GM23248 (cell line): ENCODE measurements around the gene ANKRA2. TPM values are rescaled to one million over a fixed set of nuclear protein-coding genes. Genes with fewer than 3 reads are reported as not detected.

Experiments
- DNase-seq: peaks from one replicate; pipeline ENCODE4 v3.0.0-alpha.2; 2015
- H2AFZ ChIP-seq: fragments of 200-600 bp; sonication (generic); 2 replicates; pipeline ENCODE4 v1.6.1; 2016; ENCODE audit warnings: antibody characterized with exemption
- H3F3A ChIP-seq: fragments of 200-600 bp; sonication (generic); 2 replicates; pipeline ENCODE4 v1.6.1; 2016; ENCODE audit warnings: mild to moderate bottlenecking, antibody characterized with exemption, mixed run types; ENCODE audit not compliant: insufficient read depth
- H3K27ac ChIP-seq: fragments of 200-600 bp; sonication (generic); 2 replicates; pipeline ENCODE4 v1.5.1; 2016; ENCODE audit warnings: mild to moderate bottlenecking
- H3K27me3 ChIP-seq: fragments of 200-600 bp; sonication (generic); replicated peaks from 2 replicates; pipeline ENCODE4 v1.6.1; 2016; ENCODE audit warnings: mild to moderate bottlenecking; ENCODE audit not compliant: insufficient read depth
- H3K36me3 ChIP-seq: fragments of 200-600 bp; sonication (generic); 2 replicates; pipeline ENCODE4 v1.6.1; 2016; ENCODE audit warnings: low read depth, mild to moderate bottlenecking
- H3K4me1 ChIP-seq: fragments of 200-600 bp; sonication (generic); 2 replicates; pipeline ENCODE4 v1.6.1; 2016; ENCODE audit warnings: mild to moderate bottlenecking; ENCODE audit not compliant: insufficient read depth
- H3K4me2 ChIP-seq: fragments of 200-600 bp; sonication (generic); one replicate; pipeline ENCODE4 v1.6.1; 2016; ENCODE audit warnings: mild to moderate bottlenecking; ENCODE audit not compliant: unreplicated experiment
- H3K4me3 ChIP-seq: fragments of 200-600 bp; sonication (generic); 2 replicates; pipeline ENCODE4 v1.5.1; 2016; ENCODE audit warnings: mild to moderate bottlenecking
- H3K79me2 ChIP-seq: fragments of 200-600 bp; sonication (generic); 2 replicates; pipeline ENCODE4 v1.6.1; 2016; ENCODE audit warnings: mild to moderate bottlenecking; ENCODE audit not compliant: insufficient read depth
- H3K9ac ChIP-seq: fragments of 200-600 bp; sonication (generic); 2 replicates; pipeline ENCODE4 v1.6.1; 2016; ENCODE audit warnings: mild to moderate bottlenecking
- H3K9me2 ChIP-seq: fragments of 200-600 bp; sonication (generic); 2 replicates; pipeline ENCODE4 v1.6.1; 2016; ENCODE audit warnings: mixed run types, mild to moderate bottlenecking, moderate library complexity; ENCODE audit not compliant: insufficient read depth
- H3K9me3 ChIP-seq: fragments of 200-600 bp; sonication (generic); one replicate; pipeline ENCODE4 v1.6.1; 2017; ENCODE audit warnings: low read depth
- H4K20me1 ChIP-seq: fragments of 200-600 bp; sonication (generic); 2 replicates; pipeline ENCODE4 v1.6.0; 2016; ENCODE audit not compliant: insufficient read depth
- EZH2 ChIP-seq: fragments of 200-600 bp; sonication (generic); IDR thresholded peaks from 2 replicates; pipeline ENCODE4 v1.6.1; 2018; ENCODE audit warnings: antibody characterized with exemption, mild to moderate bottlenecking; ENCODE audit not compliant: insufficient read depth, poor library complexity, severe bottlenecking
- EZH2phosphoT487 ChIP-seq: fragments of 200-600 bp; sonication (generic); IDR thresholded peaks from 2 replicates; pipeline ENCODE4 v1.6.1; 2018; ENCODE audit warnings: antibody characterized with exemption, moderate library complexity, mild to moderate bottlenecking, low read depth; ENCODE audit not compliant: insufficient read depth
- WGBS, 2 experiments: methylation state at CpG; one replicate each; pipeline ENCODE4 v1.1.6; 2015 to 2017; ENCODE audit warnings: low lambda C conversion rate in 2 of 2, low coverage in 1 of 2; ENCODE audit errors: missing lambda C conversion rate in 2 of 2; 5-methylcytosine and 5-hydroxymethylcytosine counted together
- in situ Hi-C: fragments of 300-500 bp; cut with MboI; formaldehyde crosslinking; loops from 2 replicates; pipeline ENCODE4 v1.15.0; 2020
- polyA plus RNA-seq: library from polyadenylated mRNA; unstranded; fragments of >200 nt; fragmentation: Nextera tagmentation; extraction: Ambion mirVana; gene quantifications from 2 replicates; pipeline ENCODE4 v1.2.1, GENCODE V29; 2016
- total RNA-seq: library from RNA; depleted of rRNA; stranded (reverse); fragments of >200 nt; shearing (Covaris generic); gene quantifications from 2 replicates; pipeline ENCODE4 v1.2.3, GENCODE V29; 2014

ANKRA2 gene
- total and polyA plus RNA-seq, 2 experiments from 2014 or later = 23.6 to 30.2 TPM

DNA sequence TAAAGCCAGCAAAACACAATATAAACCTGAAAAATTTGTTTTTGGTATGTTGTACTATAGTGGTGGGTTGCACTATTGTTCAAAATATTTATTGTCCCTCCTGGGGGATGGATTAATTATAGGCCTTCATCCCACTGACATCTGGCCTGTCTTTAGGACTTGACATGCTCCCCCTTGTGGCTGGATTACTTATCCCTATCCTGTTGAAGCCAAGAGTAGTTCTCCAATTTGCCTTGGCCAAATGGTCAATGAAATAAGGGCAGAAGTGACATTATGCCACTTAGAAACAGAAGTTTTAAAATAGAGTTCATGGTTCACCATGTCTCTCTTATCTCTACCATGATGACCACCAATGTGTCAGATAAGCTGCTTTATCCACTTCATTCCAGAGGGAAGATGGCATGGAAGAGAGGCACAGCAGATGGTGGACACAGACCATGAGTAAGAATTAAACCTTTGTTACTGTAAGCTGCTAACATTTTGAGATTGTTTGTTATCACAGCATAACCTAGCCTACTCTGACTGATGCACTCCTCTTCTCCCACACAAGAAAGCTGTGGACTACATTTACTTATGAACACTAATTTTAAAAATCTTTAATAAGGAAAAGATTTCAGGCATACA, 31.4 kb upstream of the ANKRA2 start:
- no peak for TF ChIP-seq EZH2
- no peak for TF ChIP-seq EZH2phosphoT487
- Histone ChIP-seq H3K36me3 (no peaks in the 10 kb centered on the region), H3K27me3 (no peaks in the 10 kb centered on the region), H3K4me2 (no peak overlapping the region), H3K9ac (no peak overlapping the region), H2AFZ (no peak overlapping the region), H3K27ac (no peak overlapping the region), H3K4me1 (peaks cover 19% of the 10 kb centered on the region), H3K9me3 (no peaks in the 10 kb centered on the region), H3K79me2 (no peaks in the 10 kb centered on the region), H3K4me3 (no peak overlapping the region), H4K20me1 (no peaks in the 10 kb centered on the region), H3F3A (peaks cover 19% of the 10 kb centered on the region), H3K9me2 (no peaks in the 10 kb centered on the region)
- in situ Hi-C loops = loop anchor here (25.0 kb wide), 1 partner anchor 1065 kb away; no protein-coding TSS in a partner anchor
- peak; percentile 61 for DNase-seq

DNA sequence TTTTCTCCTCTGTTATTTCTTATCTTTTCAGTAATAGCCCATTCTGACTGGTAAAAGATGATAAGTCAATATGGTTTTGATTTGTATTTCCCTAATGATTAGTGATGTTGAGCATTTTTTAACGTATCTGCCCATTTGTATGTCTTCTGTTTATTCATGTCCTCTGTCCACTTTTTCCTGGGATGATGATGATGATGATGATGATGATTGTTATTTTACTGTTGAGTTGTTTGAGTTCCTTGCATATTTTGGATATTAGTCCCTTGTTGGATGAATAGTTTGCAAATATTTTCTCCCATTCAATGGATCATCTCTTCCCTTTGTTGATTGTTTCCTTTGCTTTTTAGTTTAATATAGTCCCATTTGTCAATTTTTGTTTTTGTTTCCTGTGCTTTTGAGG, 27.1 kb upstream of the ANKRA2 start:
- H2AFZ ChIP-seq = peak overlapping the region; percentile 11
- H3K27ac ChIP-seq = peak overlapping the region; percentile 41
- H3F3A ChIP-seq = peaks cover 26% of the 10 kb centered on the region
- 0 to 2% methylated on average over 1 of the region's 1 CpG for WGBS, 2 experiments
- TF ChIP-seq EZH2 (no peak), EZH2phosphoT487 (no peak)
- H3K9me3 ChIP-seq = no peaks in the 10 kb centered on the region
- no peaks in the 10 kb centered on the region for H4K20me1 ChIP-seq
- no peaks in the 10 kb centered on the region for H3K9me2 ChIP-seq
- H3K4me2 ChIP-seq = peak overlapping the region; percentile 12
- H3K27me3 ChIP-seq = no peaks in the 10 kb centered on the region
- peak; percentile 46 for DNase-seq
- no peaks in the 10 kb centered on the region for H3K36me3 ChIP-seq
- in situ Hi-C loops = loop anchor here (5.0 to 25.0 kb wide), 2 partner anchors 200 to 1070 kb away; no protein-coding TSS in a partner anchor
- H3K9ac ChIP-seq = no peak overlapping the region
- H3K4me1 ChIP-seq = peaks cover 26% of the 10 kb centered on the region
- H3K79me2 ChIP-seq = no peaks in the 10 kb centered on the region
- no peak overlapping the region for H3K4me3 ChIP-seq

DNA sequence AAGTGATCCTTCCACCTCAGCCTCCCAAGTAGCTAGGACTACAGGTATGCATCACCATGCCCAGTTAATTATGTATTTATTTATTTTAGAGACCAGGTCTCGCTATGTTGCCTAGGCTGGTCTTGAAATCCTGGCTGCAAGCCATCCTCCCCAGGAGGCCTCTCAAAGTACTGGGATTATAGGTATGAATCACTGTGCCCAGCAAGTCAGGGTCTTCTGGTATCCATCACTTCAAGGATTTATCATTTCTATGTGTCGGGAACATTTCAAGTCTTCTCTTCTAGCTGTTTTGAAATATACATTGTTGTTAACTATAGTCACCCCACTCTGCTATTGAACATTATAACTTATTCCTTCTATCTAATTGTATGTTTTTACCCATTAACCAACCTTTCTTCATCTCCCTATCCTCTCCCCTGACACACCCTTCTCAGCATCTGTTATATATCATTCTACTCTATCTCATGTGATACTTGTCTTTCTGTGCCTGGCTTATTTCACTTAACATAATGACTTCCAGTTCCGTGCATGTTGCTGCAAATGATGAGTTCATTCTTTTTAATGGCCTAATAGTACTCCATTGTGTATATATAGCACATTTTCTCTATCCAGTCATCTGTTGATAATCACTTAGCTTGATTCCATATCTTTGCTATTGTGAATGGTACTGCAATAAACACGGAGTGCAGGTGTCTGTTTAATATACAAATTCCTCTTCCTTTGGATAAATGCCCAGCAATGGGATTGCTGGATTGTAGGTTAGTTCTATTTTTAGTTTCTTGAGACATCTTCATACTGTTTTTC, 26.5 kb upstream of the ANKRA2 start:
- no peaks in the 10 kb centered on the region for H3K9me3 ChIP-seq
- DNase-seq = peak; percentile 48
- H3K4me1 ChIP-seq = peaks cover 26% of the 10 kb centered on the region
- in situ Hi-C loops = loop anchor here (5.0 to 25.0 kb wide), 2 partner anchors 200 to 1070 kb away; no protein-coding TSS in a partner anchor
- no peaks in the 10 kb centered on the region for H3K79me2 ChIP-seq
- H3K36me3 ChIP-seq = no peaks in the 10 kb centered on the region
- H3F3A ChIP-seq = peaks cover 26% of the 10 kb centered on the region
- peak overlapping the region; percentile 41 for H3K27ac ChIP-seq
- H3K9me2 ChIP-seq = no peaks in the 10 kb centered on the region
- H4K20me1 ChIP-seq = no peaks in the 10 kb centered on the region
- TF ChIP-seq EZH2phosphoT487 (no peak), EZH2 (no peak)
- peak overlapping the region; percentile 12 for H3K4me2 ChIP-seq
- no peaks in the 10 kb centered on the region for H3K27me3 ChIP-seq
- H3K4me3 ChIP-seq = no peak overlapping the region
- H3K9ac ChIP-seq = no peak overlapping the region
- H2AFZ ChIP-seq = no peak overlapping the region
- 17 to 21% methylated on average over 4 of the region's 4 CpGs for WGBS, 2 experiments

DNA sequence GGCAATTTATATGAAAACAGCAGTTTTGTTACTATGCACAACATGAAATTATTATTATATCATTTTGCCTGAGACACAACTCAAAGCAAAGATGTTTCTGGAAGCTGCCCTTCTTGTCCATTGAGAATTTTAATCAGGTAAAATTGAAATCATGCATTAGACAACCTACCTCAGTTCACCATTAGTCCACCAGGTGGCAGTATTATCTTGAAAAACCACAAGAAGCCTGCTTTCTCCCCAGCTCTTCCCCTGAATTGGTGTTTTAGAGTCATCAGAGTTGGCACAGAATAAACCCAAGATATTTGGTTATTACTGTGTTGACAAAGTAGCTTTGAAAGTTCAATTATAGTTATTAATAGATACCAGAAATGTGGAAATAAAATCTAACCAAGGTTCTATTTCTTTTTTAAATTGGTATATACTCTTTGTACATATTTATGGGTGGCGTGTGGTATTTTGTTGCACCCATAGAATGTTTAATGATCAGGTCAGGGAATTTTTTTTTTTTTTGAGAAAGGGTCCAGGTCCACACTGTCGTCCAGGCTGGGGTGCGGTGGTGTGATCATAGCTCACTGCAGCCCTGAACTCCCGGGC, 25.8 kb upstream of the ANKRA2 start:
- peak overlapping the region; percentile 41 for H3K27ac ChIP-seq
- H3K9ac ChIP-seq = no peak overlapping the region
- H3F3A ChIP-seq = peaks cover 26% of the 10 kb centered on the region
- peaks cover 26% of the 10 kb centered on the region for H3K4me1 ChIP-seq
- no peaks in the 10 kb centered on the region for H4K20me1 ChIP-seq
- no peaks in the 10 kb centered on the region for H3K27me3 ChIP-seq
- H3K4me2 ChIP-seq = no peak overlapping the region
- peak; percentile 89 for DNase-seq
- H3K79me2 ChIP-seq = no peaks in the 10 kb centered on the region
- H3K9me2 ChIP-seq = no peaks in the 10 kb centered on the region
- in situ Hi-C loops = loop anchor here (5.0 to 25.0 kb wide), 2 partner anchors 201 to 1071 kb away; no protein-coding TSS in a partner anchor
- H3K9me3 ChIP-seq = no peaks in the 10 kb centered on the region
- H3K4me3 ChIP-seq = no peak overlapping the region
- H3K36me3 ChIP-seq = no peaks in the 10 kb centered on the region
- 46 to 56% methylated on average over 4 of the region's 4 CpGs for WGBS, 2 experiments
- no peak overlapping the region for H2AFZ ChIP-seq
- no peak for TF ChIP-seq EZH2phosphoT487
- no peak for TF ChIP-seq EZH2
